Endothelial cell of umbilical vein (primary cell): ENCODE results near the gene LRP10.

Experiments used
- CTCF ChIP-seq, 2 donors: IDR thresholded peaks; 1 replicate in 1 of 2; 2 replicates in 1 of 2; pipeline ENCODE4 v1.5.1; 2011; ENCODE audit warnings: low read length in 2 of 2, mild to moderate bottlenecking in 2 of 2, moderate library complexity in 2 of 2, control low read depth in 1 of 2, inconsistent platforms in 1 of 2, low read depth in 1 of 2; ENCODE audit not compliant: insufficient read depth in 1 of 2; ENCODE audit errors: extremely low read depth in 1 of 2
- POLR2A ChIP-seq: IDR thresholded peaks from 2 replicates; pipeline ENCODE4 v1.6.1; 2012; ENCODE audit warnings: low read depth, mild to moderate bottlenecking, control low read depth, low read length
- POLR2AphosphoS5 ChIP-seq: IDR thresholded peaks from 2 replicates; pipeline ENCODE4 v1.6.1; 2012; ENCODE audit warnings: low read depth, mild to moderate bottlenecking, control low read depth, low read length, moderate library complexity; ENCODE audit not compliant: insufficient read depth

- TF ChIP-seq CTCF (IDR thresholded peaks at IDR 0.05; ENCODE audit: extremely low read depth in 1 of 2, insufficient read depth in 1 of 2, low read depth in 1 of 2, low read length in 2 of 2) (no peak), POLR2A (no peak), POLR2AphosphoS5 (no peak)
Measured at GRCh38 chr14:22903742-22904087, 32.2 kb downstream of the LRP10 start.
